GM19467 (cell line): ENCODE data around the gene SOCS7.

Experiments used
- ATAC-seq: cut with Tn5 transposase; IDR thresholded peaks from one replicate; pipeline ENCODE4 v1.9.1; 2021; ENCODE audit warnings: mild to moderate bottlenecking, moderate library complexity; ENCODE audit not compliant: unreplicated experiment

SOCS7 gene

DNA sequence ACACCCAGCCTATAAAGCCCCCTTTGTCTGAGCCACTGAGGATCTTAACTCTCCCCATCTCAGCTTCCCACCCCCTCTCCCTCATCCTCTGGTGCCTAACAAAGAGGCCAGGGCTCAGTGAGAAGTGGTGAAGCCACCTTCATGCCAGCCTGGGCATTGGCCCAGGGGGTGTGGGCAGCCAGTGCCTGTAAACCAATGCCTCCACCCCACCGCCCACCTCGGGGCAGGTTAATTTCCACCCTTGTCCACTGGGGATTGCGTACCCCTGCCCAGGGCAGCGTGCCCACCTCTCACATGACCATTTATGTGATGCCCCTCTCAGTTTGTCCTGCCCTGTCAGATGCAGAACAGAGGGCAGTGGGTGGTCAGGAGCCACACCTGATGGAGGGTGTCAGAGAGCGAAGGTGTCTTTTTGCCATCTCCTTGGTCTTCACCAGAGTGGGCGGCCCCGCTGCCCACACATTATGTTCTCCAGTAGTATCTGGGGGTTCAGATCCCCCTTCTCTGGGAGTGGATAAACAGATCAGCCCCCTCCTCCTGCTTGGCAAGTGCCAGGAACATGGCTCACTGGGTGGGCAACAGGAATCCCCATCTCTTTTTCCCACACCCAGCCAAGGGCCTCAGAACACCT, 66.5 kb downstream of the SOCS7 start:
- ATAC-seq: no peak

DNA sequence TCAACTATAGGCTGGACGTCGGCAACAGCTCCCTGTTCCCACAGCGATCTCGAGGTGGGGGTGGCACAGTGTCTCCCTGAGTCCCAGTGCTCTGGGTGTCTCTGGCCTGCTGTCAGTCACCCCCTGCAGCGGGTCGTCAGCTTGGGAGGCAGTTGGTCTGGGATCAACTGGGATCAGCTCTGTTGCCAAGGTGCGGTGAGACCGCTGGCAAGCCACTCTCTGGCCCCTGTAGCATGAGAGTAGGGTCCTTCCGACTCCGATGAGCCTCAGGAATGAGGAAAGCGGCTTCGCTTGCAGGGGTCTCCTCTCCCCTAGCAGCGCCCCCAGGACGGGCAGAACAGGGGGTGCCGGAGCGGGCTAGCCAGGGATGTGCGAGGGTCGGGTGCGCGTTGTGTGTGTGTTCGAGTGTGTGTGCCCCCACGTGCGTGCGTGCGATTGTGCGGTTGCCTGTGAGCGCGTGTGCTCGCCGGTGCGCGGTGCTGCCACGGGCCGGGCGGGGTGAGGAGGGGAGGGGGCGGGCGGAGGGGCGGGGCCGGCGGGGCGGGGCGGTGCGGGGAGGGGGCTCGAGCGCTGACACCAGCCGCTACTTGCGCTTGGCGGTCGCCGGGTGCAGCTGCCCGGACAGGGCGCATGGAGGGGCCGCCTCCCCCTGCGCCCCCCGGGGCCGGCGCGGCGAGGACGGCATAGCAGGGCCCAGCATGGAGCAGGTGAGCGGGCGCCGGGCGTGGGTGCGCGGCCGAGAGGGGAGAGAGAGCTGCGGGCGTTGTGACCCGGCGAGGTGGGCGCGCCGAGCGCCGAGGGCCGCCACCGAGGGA, 67.3 kb downstream of the SOCS7 start:
- no peak for ATAC-seq

GRCh38 chr17:38419508-38419981, 67.9 kb downstream of the SOCS7 start:
- no peak for ATAC-seq

DNA sequence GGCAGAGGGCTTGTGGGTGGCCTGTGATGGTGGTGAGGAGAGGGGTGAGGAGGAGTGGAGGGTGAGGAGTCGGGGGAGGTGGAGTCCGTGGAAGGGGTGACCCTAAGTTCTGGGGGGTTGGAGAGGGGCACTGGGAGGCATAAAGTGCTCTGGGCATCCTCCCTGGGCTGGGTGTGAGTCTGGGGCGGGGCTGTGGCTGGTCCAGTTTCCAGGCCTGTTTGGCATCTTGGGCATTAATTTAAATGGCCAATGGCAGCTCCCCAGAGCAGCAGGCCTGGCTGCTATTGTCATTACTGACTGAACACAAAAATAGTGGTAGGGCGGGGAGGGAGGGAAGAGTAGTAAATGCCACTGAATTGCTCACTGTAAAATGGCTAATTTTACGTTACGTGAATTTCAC, 68.9 kb downstream of the SOCS7 start:
- no peak for ATAC-seq

GRCh38 chr17:38421171-38421841, 69.7 kb downstream of the SOCS7 start:
- no peak for ATAC-seq

DNA sequence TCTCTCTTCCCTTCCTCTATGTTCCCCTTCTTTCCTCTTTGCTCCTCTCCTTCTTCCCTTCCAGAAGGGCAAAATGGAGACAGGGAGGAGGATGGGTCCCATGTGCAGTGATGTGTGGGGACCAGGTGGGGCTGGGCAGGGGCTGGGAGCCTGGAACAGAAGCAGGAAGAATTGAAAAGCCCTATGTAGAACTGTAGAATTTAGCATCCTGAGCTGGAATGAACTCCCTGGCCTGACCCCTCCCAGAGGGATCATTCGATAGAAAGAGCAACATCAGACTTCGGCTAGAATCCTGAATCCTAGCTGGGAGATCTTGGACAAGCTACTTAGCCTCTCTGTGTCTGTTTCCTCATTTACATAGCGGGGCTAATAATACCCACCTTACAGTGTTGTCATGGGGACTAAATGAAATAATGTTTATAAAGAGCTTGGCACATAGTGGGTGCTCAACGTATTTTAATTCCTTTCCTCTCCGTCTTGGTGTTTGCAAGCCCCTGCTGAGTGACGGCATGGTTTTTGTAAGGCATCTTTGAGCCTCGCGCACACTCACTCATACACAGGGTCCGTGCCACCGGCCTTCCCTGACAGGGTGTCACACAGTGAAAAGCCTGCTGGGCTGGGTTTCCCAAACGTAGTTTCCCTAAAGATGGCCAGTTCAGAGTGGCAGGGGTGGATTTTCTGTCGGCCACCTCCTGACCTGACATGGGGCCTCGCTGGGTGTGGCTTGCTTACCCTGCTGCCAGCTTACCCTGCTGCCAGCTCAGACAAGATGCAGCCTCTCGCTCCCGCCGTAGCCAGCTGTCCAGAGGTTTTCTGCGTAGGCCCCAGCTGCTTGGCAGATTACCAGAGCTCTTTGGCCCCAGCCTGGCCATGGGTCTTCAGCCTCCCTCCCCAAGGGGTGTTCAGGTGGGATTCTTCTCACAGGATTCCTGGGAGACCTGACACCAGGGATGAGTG, 70.5 kb downstream of the SOCS7 start:
- no peak for ATAC-seq

DNA sequence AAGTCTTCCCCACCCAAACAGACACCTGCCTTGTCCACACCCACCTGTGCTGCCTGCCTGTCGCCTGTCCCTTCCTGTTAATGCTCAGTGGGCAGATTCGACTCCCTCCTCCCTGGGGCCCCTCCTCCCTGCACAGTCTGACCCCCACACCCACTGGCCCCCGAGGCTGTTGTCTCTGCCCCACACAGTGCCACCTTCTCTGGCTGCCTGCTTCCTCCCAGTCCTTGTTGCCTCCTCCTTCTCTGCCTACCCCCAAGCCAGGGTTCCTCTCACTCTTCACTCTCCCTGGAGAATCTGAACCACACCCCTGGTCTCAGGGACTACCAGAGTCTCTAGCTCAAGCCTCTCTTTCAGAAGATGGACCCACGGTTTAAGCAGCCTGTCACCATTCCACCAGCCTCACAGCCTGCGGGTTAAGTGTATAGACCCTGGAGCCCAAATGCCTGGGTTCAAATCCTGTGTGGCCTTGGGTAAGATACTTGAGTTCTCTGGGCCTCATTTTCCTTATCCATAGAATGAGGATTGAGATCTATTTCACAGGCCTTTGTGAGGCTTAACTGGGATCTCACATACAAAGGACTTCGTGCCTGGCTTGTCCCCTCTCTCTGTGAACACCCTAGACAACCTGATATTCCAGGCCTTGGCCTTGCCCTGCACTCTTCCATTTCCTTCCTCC, 72.8 kb downstream of the SOCS7 start:
- ATAC-seq: no peak

GRCh38 chr17:38425031-38425430, 73.4 kb downstream of the SOCS7 start:
- no peak for ATAC-seq

DNA sequence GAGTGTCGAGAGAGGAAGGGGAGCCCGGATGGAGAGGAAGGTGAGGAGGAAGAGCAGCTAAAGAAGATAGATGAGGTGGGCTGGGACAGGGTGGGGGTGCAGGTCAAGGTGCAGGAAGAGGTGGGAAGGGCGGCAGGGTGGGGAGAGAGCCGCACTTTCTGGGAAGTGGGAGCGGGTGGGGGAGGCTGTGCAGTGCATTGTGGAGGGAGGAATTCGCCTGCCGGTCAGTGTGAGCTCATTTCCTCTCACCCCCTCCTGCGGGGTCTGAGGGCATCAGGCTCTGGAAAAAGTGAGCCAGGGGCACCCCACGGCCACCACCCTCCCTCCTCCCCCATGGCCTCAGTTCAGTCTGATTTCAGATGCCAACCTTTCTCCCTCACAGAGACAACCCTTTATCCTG, 74.1 kb downstream of the SOCS7 start:
- no peak for ATAC-seq

DNA sequence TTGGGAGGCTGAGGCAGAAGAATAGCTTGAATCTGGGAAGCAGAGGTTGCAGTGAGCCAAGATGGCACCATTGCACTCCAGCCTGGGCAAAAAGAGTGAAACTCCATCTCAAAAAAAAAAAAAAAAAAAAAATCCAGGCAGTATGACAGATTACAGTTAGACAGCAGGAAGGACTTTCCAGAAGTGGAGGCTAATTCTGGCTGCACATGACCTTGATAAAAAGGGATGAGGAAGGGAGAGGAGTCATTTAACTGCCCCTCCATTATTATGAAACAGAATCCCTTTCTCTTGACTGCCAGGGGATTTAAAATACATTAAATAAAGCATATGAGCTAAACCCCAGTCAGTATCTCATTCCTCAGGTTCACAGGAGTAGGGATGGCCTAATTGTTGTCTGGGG, 74.8 kb downstream of the SOCS7 start:
- ATAC-seq: no peak

GRCh38 chr17:38427160-38427949, 75.7 kb downstream of the SOCS7 start:
- ATAC-seq: no peak

DNA sequence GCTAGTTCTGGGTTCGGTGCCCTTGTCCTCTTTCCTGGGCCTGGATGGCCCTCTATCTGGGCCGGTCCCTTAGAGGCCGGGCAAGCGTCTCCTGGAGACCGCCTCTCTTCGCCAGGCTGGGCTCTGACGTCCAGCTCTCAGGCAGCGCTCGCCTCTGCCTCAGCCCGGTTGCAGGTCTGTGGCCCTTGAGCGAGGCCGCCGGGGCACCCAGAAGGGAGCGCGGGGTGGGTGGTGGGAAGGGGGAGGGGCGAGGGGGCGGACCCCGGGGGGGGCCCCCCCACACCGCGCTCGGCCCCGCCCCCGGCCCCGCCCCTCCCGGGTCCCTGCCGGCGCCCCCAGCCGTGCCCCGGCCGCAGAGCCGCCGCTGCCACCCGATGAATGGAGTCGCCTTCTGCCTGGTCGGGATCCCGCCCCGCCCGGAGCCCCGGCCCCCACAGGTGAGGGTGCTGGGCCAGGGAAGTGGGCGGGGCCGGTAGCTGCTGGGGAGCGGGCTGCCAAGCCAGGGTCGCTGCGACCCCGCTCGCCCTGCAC, 76.5 kb downstream of the SOCS7 start, which contains the start of gene ARHGAP23:
ARHGAP23 (plus strand) TSS at position 353 of the 531 bp plus-strand sequence; CDS start at position 375, 22 bp downstream.
- ATAC-seq: no peak

- ATAC-seq: no peak
Observed at GRCh38 chr17:38428643-38429371, 77.2 kb downstream of the SOCS7 start.

GRCh38 chr17:38429476-38430100, 77.9 kb downstream of the SOCS7 start:
- no peak for ATAC-seq

- ATAC-seq: no peak
Observed at GRCh38 chr17:38430316-38430715, 78.7 kb downstream of the SOCS7 start.

GRCh38 chr17:38430822-38431221, 79.2 kb downstream of the SOCS7 start:
- ATAC-seq: no peak

- no peak for ATAC-seq
Observed at GRCh38 chr17:38431346-38432145, 79.9 kb downstream of the SOCS7 start.
